NK-92 (cell line): ENCODE results near the gene SLITRK4.

Experiments
- DNase-seq: peaks from one replicate; lab custom pipeline; 2025; ENCODE audit not compliant: unreplicated experiment; lab: John Stamatoyannopoulos, UW

SLITRK4 gene

GRCh38 chrX:143635915-143636314 is at the start of gene SLITRK4:
TSS of gene SLITRK4 (minus strand) at chrX:143636101. CDS start at chrX:143631108, 4,993 bp downstream.
- DNase-seq = no peak

DNA sequence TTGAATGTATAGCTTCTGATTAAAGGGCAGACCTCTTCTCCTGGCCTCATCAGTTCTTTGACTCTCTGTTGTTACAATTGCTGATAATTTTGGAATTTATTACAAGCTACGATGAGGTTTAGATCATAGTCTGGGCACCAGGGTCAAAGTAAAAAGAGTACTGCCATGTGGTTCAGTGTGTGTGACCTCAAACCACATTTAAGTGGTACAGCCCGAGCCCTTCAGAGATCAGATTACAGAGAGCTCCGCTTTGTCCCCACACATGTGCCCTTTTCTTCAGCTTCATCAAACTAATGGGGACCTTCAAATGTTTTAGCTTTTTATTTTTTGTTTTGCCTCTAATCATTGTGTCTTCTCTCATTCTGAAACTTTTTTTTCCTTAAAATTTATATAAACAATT is 47.6 kb upstream of the SLITRK4 start:
- DNase-seq = no peak

- no peak for DNase-seq
Observed at GRCh38 chrX:143674926-143675325, 39.0 kb upstream of the SLITRK4 start.

- no peak for DNase-seq
Observed at GRCh38 chrX:143669395-143669794, 33.5 kb upstream of the SLITRK4 start.

GRCh38 chrX:143664302-143664701 is 28.4 kb upstream of the SLITRK4 start:
- DNase-seq = no peak

DNA sequence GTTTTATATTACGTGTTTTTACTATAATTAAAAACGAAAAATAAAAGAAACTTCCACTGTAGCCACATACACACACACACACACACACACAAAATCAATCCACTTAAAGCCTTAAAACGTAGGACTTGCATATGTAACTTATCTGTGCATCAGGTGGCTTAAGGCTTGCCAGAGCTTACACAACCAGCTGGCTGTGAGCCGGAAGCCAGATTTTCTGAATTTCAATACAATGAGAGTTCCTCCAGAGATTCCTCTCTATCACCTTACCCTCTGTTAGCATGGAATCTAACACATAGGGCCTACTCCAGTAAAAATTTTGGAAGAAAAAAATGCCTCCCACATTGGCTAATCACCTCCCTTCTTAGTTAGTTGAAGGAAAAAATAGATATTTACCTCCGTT is 27.9 kb upstream of the SLITRK4 start:
- DNase-seq = no peak

DNA sequence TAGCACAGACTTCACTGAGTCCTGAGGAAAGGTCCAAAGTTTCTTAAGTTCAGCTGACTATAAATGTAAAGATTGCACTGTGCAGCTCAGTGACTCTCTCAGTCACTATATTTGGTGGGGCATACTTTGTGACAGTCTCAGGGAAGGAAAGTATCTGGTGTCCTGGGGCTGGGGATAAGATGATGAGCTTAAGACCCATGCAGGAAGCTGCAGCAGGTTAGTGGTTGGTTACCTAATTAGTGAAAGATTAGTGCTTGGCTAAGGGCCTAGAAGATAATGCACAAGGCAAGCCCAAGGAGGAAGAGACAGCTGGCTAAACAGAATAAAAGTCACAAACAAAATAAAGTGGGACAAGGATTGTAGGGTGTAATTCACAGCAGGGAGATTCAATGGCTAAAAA is 25.4 kb upstream of the SLITRK4 start:
- DNase-seq = no peak

DNA sequence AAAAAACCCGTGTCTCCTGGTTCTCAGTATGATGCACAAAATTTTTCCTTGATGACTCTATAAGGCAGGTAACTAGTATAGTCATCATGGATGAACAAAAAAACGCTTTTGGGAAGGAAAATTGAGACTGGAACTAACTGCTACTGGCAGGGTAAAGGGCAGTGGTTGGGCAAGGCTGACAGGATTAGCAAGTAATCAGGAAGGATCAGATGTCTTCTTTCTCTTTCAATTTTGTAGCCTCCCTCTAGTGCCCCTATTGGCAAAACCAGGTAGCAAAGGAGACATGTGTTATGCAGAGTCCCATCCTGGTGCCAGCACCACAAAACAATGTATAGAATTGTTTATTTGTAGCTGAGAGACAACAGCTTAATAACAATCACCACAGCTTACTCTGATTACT is 12.8 kb upstream of the SLITRK4 start:
- DNase-seq = no peak

DNA sequence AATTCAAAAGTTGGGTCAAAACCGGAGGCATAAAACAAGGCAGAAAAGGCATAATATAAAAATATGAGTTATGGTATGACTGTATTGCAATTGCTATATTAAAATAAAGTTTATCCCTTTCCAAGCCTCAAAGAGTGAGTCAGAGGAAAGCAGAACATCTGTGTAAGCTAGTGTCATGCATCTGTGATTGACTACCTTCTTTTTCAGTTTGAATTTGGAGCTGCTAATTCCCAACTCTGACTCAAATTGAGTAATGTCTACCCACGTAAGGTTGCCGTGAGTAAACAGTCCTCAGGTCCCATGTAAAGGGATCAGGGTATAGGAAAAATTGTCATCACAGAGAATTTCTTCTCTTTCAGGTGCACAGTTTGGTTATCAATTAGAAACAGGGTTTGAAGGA is 6.5 kb upstream of the SLITRK4 start:
- no peak for DNase-seq

DNA sequence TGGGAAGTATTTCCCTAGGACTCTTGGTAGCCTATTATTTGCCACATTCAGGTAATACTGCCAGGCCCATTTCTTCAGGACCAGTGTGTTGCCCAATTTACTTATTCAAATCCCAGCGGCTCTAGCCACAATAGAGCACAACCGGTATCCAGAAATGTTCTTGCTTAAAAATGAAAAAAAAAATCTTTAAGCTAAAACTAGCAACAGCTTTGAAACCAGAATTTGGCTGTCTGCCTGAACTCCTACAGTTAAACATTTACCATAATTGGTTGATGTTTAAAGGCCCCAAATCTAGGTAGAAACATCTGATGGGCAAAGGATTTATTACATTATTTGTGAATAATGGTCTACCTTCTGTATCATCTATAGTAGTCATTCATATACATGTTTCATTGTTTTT is 930 bp upstream of the SLITRK4 start:
- DNase-seq = no peak

GRCh38 chrX:143634663-143635455 is 1.0 kb downstream of the SLITRK4 start:
- DNase-seq = no peak

DNA sequence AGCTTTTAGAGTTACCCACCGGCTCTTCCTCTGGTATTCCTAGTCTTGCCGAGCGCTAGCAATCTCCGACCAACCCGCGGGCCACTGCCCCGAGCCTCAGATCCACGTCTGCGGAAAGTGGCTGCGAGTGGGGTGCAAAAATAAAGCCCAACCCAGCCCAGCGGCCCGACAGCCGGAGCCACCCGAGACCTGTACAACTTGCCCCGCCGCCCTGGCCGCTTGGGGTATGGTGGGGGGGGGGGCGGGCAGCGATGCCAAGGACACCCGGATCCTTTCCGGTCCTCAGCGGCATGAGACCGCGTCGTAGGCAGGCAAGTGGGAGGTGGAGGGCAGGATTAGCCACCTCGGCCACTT is 1.6 kb downstream of the SLITRK4 start:
- DNase-seq = no peak

DNA sequence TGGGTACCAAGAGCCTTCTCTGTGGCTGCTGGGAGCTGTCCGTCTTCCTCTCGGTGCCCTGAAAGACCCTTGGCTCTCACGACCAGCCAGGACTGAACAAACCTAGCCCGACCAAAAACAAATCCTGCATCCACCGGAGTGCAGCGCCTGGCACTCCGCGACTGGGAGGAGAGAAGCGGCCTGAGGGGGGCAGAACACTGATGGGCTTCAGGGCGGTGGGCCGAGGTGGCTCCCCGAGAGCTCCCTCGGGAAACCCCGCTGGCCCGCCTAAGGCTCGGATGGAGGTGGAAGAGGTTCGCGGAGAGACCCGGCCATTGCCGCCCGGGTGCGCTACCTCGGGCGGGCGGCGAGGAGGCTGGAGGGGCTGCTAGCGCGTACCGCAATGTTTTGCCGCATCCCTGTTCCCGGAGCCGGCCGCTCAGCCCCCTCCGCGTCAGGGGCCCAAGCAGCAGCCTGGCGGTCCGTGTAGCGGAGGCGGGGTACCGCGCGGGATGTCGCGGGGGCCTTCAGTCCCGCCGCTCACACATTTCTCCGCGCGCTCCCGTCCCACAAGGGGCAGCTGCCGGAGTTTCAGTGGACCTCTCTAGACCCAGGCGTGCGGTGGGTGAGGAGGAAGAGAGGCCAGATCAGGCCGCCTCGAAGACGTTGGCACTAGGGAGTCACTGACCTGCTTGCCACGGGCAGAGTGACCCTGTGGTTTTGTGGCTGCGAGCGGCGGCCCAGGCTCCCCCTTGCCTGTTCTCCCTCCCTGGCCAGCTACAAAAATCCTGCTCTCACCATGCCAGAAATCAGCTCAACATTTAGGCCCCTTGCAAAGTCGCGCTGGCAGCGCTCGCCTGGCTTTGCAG is 2.2 kb downstream of the SLITRK4 start:
- no peak for DNase-seq

GRCh38 chrX:143632625-143633410 is 3.1 kb downstream of the SLITRK4 start:
- DNase-seq = no peak

- no peak for DNase-seq
Observed at GRCh38 chrX:143623657-143624056, 12.2 kb downstream of the SLITRK4 start.

GRCh38 chrX:143621276-143621675 is 14.6 kb downstream of the SLITRK4 start:
- DNase-seq = no peak

DNA sequence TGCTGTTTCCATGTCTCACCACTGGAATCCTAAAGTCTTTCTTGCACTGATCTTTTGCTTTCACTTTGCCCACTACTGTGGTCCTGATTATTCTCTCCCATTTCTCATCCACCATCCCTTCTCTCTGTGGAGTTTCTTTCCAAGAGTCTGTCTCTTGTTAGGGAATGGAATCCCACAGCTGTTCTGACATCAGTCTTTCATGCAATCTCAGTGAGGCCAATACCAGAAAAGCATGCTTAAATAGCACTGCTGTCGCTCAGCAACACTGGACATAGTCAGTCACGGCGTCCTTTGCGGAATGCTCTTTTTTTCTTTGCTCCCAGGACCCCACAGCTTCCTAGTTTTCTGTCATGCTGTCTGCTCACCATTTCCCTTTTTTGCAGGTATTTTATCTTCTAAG is 20.1 kb downstream of the SLITRK4 start:
- no peak for DNase-seq

GRCh38 chrX:143601809-143602208 is 34.1 kb downstream of the SLITRK4 start:
- no peak for DNase-seq

DNA sequence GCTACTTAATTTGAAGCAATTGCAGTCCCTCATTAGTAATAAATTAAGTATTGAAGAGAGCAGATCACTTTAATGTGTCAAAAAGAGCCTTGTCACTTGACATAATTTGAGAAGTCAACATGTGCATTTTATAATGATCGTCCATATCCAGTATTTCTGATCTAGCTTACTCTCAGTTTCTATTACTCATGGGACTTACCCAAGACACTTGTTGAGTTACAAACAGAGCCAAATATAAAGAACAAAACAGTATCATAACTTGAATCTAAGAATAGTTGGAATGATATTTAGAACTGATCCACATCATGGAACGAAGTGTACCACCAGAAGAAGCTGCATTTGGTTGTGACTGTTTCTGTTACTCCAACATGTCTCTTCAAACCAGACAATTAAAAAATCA is 54.7 kb downstream of the SLITRK4 start:
- no peak for DNase-seq

GRCh38 chrX:143580266-143580665 is 55.6 kb downstream of the SLITRK4 start:
- DNase-seq = no peak
